Psoas muscle (tissue), 8 donors: ENCODE results near the gene C2CD4A. TPM values are rescaled to one million over a fixed set of nuclear protein-coding genes. Genes with fewer than 3 reads are reported as not detected.
A peak's percentile ranks its signal among the peaks of the same experiment; 100 is the strongest.

ENCODE experiments used
- ATAC-seq, 4 donors: fragments of 200-7000 bp; cut with Tn5 transposase; one replicate each; pipeline ENCODE4 v1.9.1; 2020; ENCODE audit warnings: moderate library complexity in 3 of 4, mild to moderate bottlenecking in 2 of 4
- DNase-seq, 2 donors: peaks; one replicate each; pipeline ENCODE4 v3.0.0-alpha.2; 2020
- H3K27ac ChIP-seq: fragments of 200-600 bp; one replicate; pipeline ENCODE4 v1.8.0; 2022
- H3K27me3 ChIP-seq, 3 donors: fragments of 200-600 bp in 1 of 3; one replicate each; pipeline versions ENCODE4 v1.6.1 to v1.8.0; 2013 to 2022; ENCODE audit warnings: low read length in 2 of 3, mild to moderate bottlenecking in 2 of 3, moderate library complexity in 1 of 3; ENCODE audit not compliant: insufficient read depth in 3 of 3
- H3K36me3 ChIP-seq, 2 donors: fragments of 200-600 bp in 1 of 2; one replicate each; pipeline versions ENCODE4 v1.6.1 to v1.8.0; 2013 to 2022; ENCODE audit warnings: low read depth in 1 of 2, mild to moderate bottlenecking in 1 of 2, moderate library complexity in 1 of 2; ENCODE audit not compliant: insufficient read depth in 1 of 2
- H3K4me1 ChIP-seq: fragments of 200-600 bp; one replicate; pipeline ENCODE4 v1.8.0; 2022
- H3K4me3 ChIP-seq: fragments of 200-600 bp; one replicate; pipeline ENCODE4 v1.8.0; 2022; ENCODE audit warnings: mild to moderate bottlenecking
- H3K9me3 ChIP-seq: fragments of 200-600 bp; one replicate; pipeline ENCODE4 v1.8.0; 2022
- CTCF ChIP-seq: fragments of 200-600 bp; IDR thresholded peaks from one replicate; pipeline ENCODE4 v1.8.0; 2022; ENCODE audit warnings: antibody characterized with exemption
- WGBS, 3 donors: extraction: QIAGEN DNeasy Blood & Tissue Kit; methylation state at CpG; one replicate each; pipeline versions ENCODE4 v1.1.6 to v1.1.7; 2013; 5-methylcytosine and 5-hydroxymethylcytosine counted together
- intact Hi-C, 2 donors: fragments of 100-400 bp; cut with DNase I; formaldehyde crosslinking; loops; one replicate each; pipeline versions ENCODE4 v1.11.0 to v1.14.2; 2022
- polyA plus RNA-seq, 3 donors: library from polyadenylated mRNA; stranded (reverse); fragments of 200-250 nt; gene quantifications; one replicate each; pipeline ENCODE4 v1.2.3, GENCODE V29; 2013
- total RNA-seq, 4 donors: library from RNA; stranded (reverse); fragmentation: NEBNext Ultra II Directional in 2 of 4; extraction: Animal tissue kit (Norgen Biotek cat#: 25700) in 2 of 4; gene quantifications; one replicate each; pipeline versions ENCODE4 v1.2.1 to v1.2.4, GENCODE V29; 2021 to 2023
- donor health status: healthy with polysubstance abuse.
- donor health status: DM: no; HTN: no; CAD: no; lungs with moderate emphysema.
- donor health status: Bipolar disorder and iron deficiency.
- donor health status: healthy.
- donor health status: DM: yes; HTN: yes; CAD: no.
- donor health status: DM: no; HTN: no; CAD: no.
- donor health status: DM: no; HTN: no; CAD: no.
- donor health status: DM: yes; HTN: yes; CAD: no.

Gene C2CD4A
- total and polyA plus RNA-seq, 7 donors: 0.04 to 6.7 (median 0.19) TPM

GRCh38 chr15:62109982-62110851 is 43.4 kb downstream of the C2CD4A start:
- DNase-seq: peak in 1 of 2 donors; percentile 57

DNA sequence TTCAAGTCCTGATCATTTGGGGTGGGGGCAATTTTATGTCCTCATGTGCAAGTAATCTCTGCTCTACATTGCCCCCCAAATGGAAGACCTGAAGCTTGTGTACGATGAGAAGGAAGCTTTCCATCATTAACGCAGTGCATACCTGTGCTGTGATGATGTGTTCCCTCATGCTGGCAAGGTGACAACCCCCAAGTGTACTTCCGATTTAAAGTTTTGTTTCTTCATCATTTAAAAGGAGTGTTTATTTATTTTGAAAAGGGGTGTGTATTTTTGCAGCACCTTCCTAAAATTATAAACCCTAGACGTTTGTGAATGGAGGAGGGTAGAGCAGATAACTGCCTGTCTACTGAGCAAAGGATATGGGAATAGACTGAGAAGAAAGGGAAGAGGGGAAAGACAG is 45.3 kb downstream of the C2CD4A start:
- intact Hi-C loops: no loop called here
- Histone ChIP-seq H3K4me1 (peaks cover 4% of the 10 kb centered on the region), H3K4me3 (no peak overlapping the region), H3K27me3 (no peaks in the 10 kb centered on the region), H3K36me3 (no peaks in the 10 kb centered on the region), H3K9me3 (no peaks in the 10 kb centered on the region), H3K27ac (no peak overlapping the region)
- TF ChIP-seq CTCF: no peak
- DNase-seq (no peak), ATAC-seq (no peak)
- WGBS, 3 donors: 81 to 87% (median 81%) methylated on average over 4 of the region's 4 CpGs

More at GRCh38 chr15:62109982-62110851, 43.4 kb downstream of the C2CD4A start:
- TF ChIP-seq CTCF: no peak
- peak; percentile 46 to 71 (median 56) for ATAC-seq
- no peaks in the 10 kb centered on the region for H3K9me3 ChIP-seq
- peaks cover 4% of the 10 kb centered on the region for H3K4me1 ChIP-seq
- no peaks in the 10 kb centered on the region for H3K36me3 ChIP-seq
- intact Hi-C loops: no loop called here
- no peaks in the 10 kb centered on the region for H3K27me3 ChIP-seq
- WGBS, 3 donors: 31 to 41% (median 38%) methylated on average over 6 of the region's 6 CpGs
- H3K4me3 ChIP-seq: no peak overlapping the region
- peak overlapping the region; percentile 38 for H3K27ac ChIP-seq

- Histone ChIP-seq H3K9me3 (no peaks in the 10 kb centered on the region), H3K4me3 (no peak overlapping the region), H3K27me3 (no peaks in the 10 kb centered on the region), H3K36me3 (no peaks in the 10 kb centered on the region), H3K27ac (peak overlapping the region; percentile 58), H3K4me1 (peaks cover 4% of the 10 kb centered on the region)
- ATAC-seq (peak; percentile 91 to 94 (median 92)), DNase-seq (no peak)
- TF ChIP-seq CTCF: no peak
- 58 to 69% (median 63%) methylated on average over 11 of the region's 11 CpGs for WGBS, 3 donors
- intact Hi-C loops: no loop called here
These were observed 46.1 kb downstream of the C2CD4A start for GRCh38 chr15:62112616-62113593.

DNA sequence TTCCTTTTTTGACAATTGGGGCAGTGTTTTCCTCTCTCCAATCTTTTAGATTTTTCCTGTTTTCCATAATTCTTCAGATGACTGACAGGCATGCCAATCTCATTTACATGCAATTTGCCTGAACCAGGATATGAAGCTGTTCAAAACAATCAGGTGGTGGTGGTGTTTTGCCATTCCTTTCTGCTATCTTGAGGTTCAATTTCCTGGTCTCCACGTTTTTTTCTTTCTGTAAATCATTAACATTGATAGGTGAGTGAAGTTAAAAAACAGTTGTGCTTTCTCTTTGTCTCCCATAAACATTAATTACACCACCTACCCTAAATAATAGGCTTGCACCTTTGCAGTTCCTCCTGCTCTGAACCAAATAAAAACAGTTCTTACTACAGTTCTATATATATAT is 49.1 kb downstream of the C2CD4A start:
- Histone ChIP-seq H3K9me3 (no peaks in the 10 kb centered on the region), H3K4me1 (peaks cover 18% of the 10 kb centered on the region), H3K36me3 (no peaks in the 10 kb centered on the region), H3K4me3 (no peak overlapping the region), H3K27ac (no peak overlapping the region), H3K27me3 (no peaks in the 10 kb centered on the region)
- DNase-seq (no peak), ATAC-seq (no peak)
- TF ChIP-seq CTCF: no peak
- 36 to 52% (median 45%) methylated on average over 1 of the region's 1 CpG for WGBS, 3 donors
- intact Hi-C loops: no loop called here
